ENCODE measurements around the gene CD247.

Gene CD247

GRCh38 chr1:167554028-167554779, 35.9 kb upstream of the CD247 start:
- Histone ChIP-seq H3K36me3 (ENCODE audit: insufficient read depth, low read length) (no peaks in the 10 kb centered on the region), H3K9me3 (ENCODE audit: insufficient read depth, low read depth, low read length) (no peaks in the 10 kb centered on the region), H3K27me3 (ENCODE audit: insufficient read depth, low read length) (peaks cover 11% of the 10 kb centered on the region), H3K4me1 (ENCODE audit: insufficient read depth, low read length) (peaks cover 4% of the 10 kb centered on the region; the same call in 1 of the 2 replicates), H3K9ac (ENCODE audit: low read depth, low read length) (peak overlapping the region; percentile 57), H3K4me3 (ENCODE audit: low read length) (peak overlapping the region; percentile 64), H3K27ac (ENCODE audit: low read depth, low read length) (no peak overlapping the region; the same call in 1 of the 2 replicates)
- WGBS, result 12% methylated on average over 14 of the region's 15 CpGs

GRCh38 chr1:167553136-167554027, 35.1 kb upstream of the CD247 start, which contains the start of gene CREG1:
Gene CREG1, minus strand, starts transcription at chr1:167553762.
- no peaks in the 10 kb centered on the region for H3K9me3 ChIP-seq (ENCODE audit: insufficient read depth, low read depth, low read length)
- peak within 1 kb of the TSS; percentile 84 for H3K9ac ChIP-seq (ENCODE audit: low read depth, low read length)
- H3K4me3 ChIP-seq (ENCODE audit: low read length), result peak within 1 kb of the TSS; percentile 64
- H3K27ac ChIP-seq (ENCODE audit: low read depth, low read length), result no peak within 1 kb of the TSS; the same call in 1 of the 2 replicates
- H3K4me1 ChIP-seq (ENCODE audit: insufficient read depth, low read length), result peaks cover 4% of the 10 kb centered on the region; the same call in 1 of the 2 replicates
- WGBS, result 1% methylated on average over 90 of the region's 90 CpGs
- peaks cover 11% of the 10 kb centered on the region for H3K27me3 ChIP-seq (ENCODE audit: insufficient read depth, low read length)
- H3K36me3 ChIP-seq (ENCODE audit: insufficient read depth, low read length), result no peaks in the 10 kb centered on the region

- H3K4me1 ChIP-seq (ENCODE audit: insufficient read depth, low read length), result peaks cover 4% of the 10 kb centered on the region; the same call in 1 of the 2 replicates
- H3K27ac ChIP-seq (ENCODE audit: low read depth, low read length), result no peak overlapping the region
- H3K4me3 ChIP-seq (ENCODE audit: low read length), result no peak overlapping the region
- no peak overlapping the region for H3K9ac ChIP-seq (ENCODE audit: low read depth, low read length)
- H3K27me3 ChIP-seq (ENCODE audit: insufficient read depth, low read length), result peaks cover 11% of the 10 kb centered on the region
- no peaks in the 10 kb centered on the region for H3K9me3 ChIP-seq (ENCODE audit: insufficient read depth, low read depth, low read length)
- no peaks in the 10 kb centered on the region for H3K36me3 ChIP-seq (ENCODE audit: insufficient read depth, low read length)
- no CpG with 5 or more reads among the region's 1 CpG for WGBS
Measured at GRCh38 chr1:167551362-167551761, 33.0 kb upstream of the CD247 start.

- H3K36me3 ChIP-seq (ENCODE audit: insufficient read depth, low read length), result peaks cover 5% of the 10 kb centered on the region
- H3K9ac ChIP-seq (ENCODE audit: low read depth, low read length), result no peak overlapping the region
- WGBS, result 94% methylated on average over 4 of the region's 5 CpGs
- no peaks in the 10 kb centered on the region for H3K4me1 ChIP-seq (ENCODE audit: insufficient read depth, low read length)
- H3K27me3 ChIP-seq (ENCODE audit: insufficient read depth, low read length), result peaks cover 11% of the 10 kb centered on the region
- no peak overlapping the region for H3K27ac ChIP-seq (ENCODE audit: low read depth, low read length)
- H3K9me3 ChIP-seq (ENCODE audit: insufficient read depth, low read depth, low read length), result no peaks in the 10 kb centered on the region
- no peak overlapping the region for H3K4me3 ChIP-seq (ENCODE audit: low read length)
Measured at GRCh38 chr1:167548059-167548932, 30.0 kb upstream of the CD247 start.

GRCh38 chr1:167546935-167547334, 28.6 kb upstream of the CD247 start:
- Histone ChIP-seq H3K4me1 (ENCODE audit: insufficient read depth, low read length) (no peaks in the 10 kb centered on the region), H3K4me3 (ENCODE audit: low read length) (no peak overlapping the region), H3K9ac (ENCODE audit: low read depth, low read length) (no peak overlapping the region), H3K27ac (ENCODE audit: low read depth, low read length) (no peak overlapping the region), H3K9me3 (ENCODE audit: insufficient read depth, low read depth, low read length) (no peaks in the 10 kb centered on the region), H3K27me3 (ENCODE audit: insufficient read depth, low read length) (peaks cover under 1% of the 10 kb centered on the region; the same call in 1 of the 2 replicates), H3K36me3 (ENCODE audit: insufficient read depth, low read length) (peaks cover 5% of the 10 kb centered on the region)
- WGBS, result 94% methylated on average over 1 of the region's 1 CpG

GRCh38 chr1:167545349-167545748, 27.0 kb upstream of the CD247 start:
- Histone ChIP-seq H3K4me3 (ENCODE audit: low read length) (no peak overlapping the region), H3K36me3 (ENCODE audit: insufficient read depth, low read length) (peaks cover 5% of the 10 kb centered on the region), H3K9me3 (ENCODE audit: insufficient read depth, low read depth, low read length) (no peaks in the 10 kb centered on the region), H3K27me3 (ENCODE audit: insufficient read depth, low read length) (no peaks in the 10 kb centered on the region), H3K4me1 (ENCODE audit: insufficient read depth, low read length) (no peaks in the 10 kb centered on the region), H3K9ac (ENCODE audit: low read depth, low read length) (no peak overlapping the region), H3K27ac (ENCODE audit: low read depth, low read length) (no peak overlapping the region)
- 72% methylated on average over 4 of the region's 4 CpGs for WGBS

- Histone ChIP-seq H3K27me3 (ENCODE audit: insufficient read depth, low read length) (no peaks in the 10 kb centered on the region), H3K27ac (ENCODE audit: low read depth, low read length) (no peak overlapping the region), H3K4me1 (ENCODE audit: insufficient read depth, low read length) (no peaks in the 10 kb centered on the region), H3K4me3 (ENCODE audit: low read length) (no peak overlapping the region), H3K36me3 (ENCODE audit: insufficient read depth, low read length) (peaks cover 5% of the 10 kb centered on the region), H3K9me3 (ENCODE audit: insufficient read depth, low read depth, low read length) (no peaks in the 10 kb centered on the region), H3K9ac (ENCODE audit: low read depth, low read length) (no peak overlapping the region)
- 98% methylated on average over 3 of the region's 3 CpGs for WGBS
Measured at GRCh38 chr1:167544447-167545093, 26.2 kb upstream of the CD247 start.

GRCh38 chr1:167543199-167543990, 25.1 kb upstream of the CD247 start:
- Histone ChIP-seq H3K36me3 (ENCODE audit: insufficient read depth, low read length) (peaks cover 5% of the 10 kb centered on the region), H3K9ac (ENCODE audit: low read depth, low read length) (no peak overlapping the region), H3K27ac (ENCODE audit: low read depth, low read length) (no peak overlapping the region), H3K27me3 (ENCODE audit: insufficient read depth, low read length) (no peaks in the 10 kb centered on the region), H3K4me1 (ENCODE audit: insufficient read depth, low read length) (no peaks in the 10 kb centered on the region), H3K9me3 (ENCODE audit: insufficient read depth, low read depth, low read length) (no peaks in the 10 kb centered on the region), H3K4me3 (ENCODE audit: low read length) (no peak overlapping the region)
- 91% methylated on average over 13 of the region's 13 CpGs for WGBS

- no peak overlapping the region for H3K27ac ChIP-seq (ENCODE audit: low read depth, low read length)
Measured at GRCh38 chr1:167542109-167543032, 24.0 kb upstream of the CD247 start.

More at GRCh38 chr1:167542109-167543032, 24.0 kb upstream of the CD247 start:
- Histone ChIP-seq H3K4me1 (ENCODE audit: insufficient read depth, low read length) (no peaks in the 10 kb centered on the region), H3K36me3 (ENCODE audit: insufficient read depth, low read length) (peaks cover 5% of the 10 kb centered on the region), H3K9me3 (ENCODE audit: insufficient read depth, low read depth, low read length) (no peaks in the 10 kb centered on the region), H3K4me3 (ENCODE audit: low read length) (no peak overlapping the region), H3K9ac (ENCODE audit: low read depth, low read length) (no peak overlapping the region), H3K27me3 (ENCODE audit: insufficient read depth, low read length) (no peaks in the 10 kb centered on the region)
- 95% methylated on average over 11 of the region's 12 CpGs for WGBS
